ENCODE measurements around the gene RANBP17. TPM values are rescaled to one million over a fixed set of nuclear protein-coding genes. Genes with fewer than 3 reads are reported as not detected.
"Not testable (repeated sequence)": the region's sequence is repeated elsewhere in the genome, so short reads cannot be mapped to it uniquely, and the experiment has no call there.

RANBP17 gene
- total RNA-seq, 1 experiment from 2014 or later = 28.9 TPM

DNA sequence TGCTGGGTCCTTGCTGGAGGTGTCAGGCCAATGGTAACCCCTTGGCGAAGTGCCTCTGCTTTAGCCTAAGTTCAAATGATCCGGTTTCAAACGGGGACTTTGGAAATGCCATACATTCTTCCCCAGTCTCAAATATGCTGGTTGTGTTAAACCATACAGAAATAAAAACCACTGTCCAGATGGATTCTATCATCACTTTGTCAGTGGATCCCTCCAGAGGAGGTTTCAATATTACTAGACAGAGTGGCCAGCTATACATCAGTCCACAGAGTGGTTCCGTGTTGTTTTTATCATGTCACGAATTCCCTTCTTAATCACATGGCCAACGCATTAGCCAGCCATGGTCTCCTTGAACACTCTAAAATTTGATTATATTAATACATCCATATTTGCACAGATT is 7.3 kb upstream of the RANBP17 start:
- no peaks in the 10 kb centered on the region for H3K4me1 ChIP-seq
- no peaks in the 10 kb centered on the region; the same call in 1 of the 2 replicates for H3K27me3 ChIP-seq
- H3K9me3 ChIP-seq (replicated peaks) = peaks cover 3% of the 10 kb centered on the region; the same call in 1 of the 2 replicates
- H3K4me3 ChIP-seq = no peak overlapping the region
- no peak for DNase-seq
- H3K36me3 ChIP-seq = no peaks in the 10 kb centered on the region
- H3K27ac ChIP-seq = no peak overlapping the region

GRCh38 chr5:170857066-170857465 is 4.8 kb upstream of the RANBP17 start:
- H3K4me3 ChIP-seq = no peak overlapping the region
- no peak overlapping the region for H3K27ac ChIP-seq
- no peak for DNase-seq
- H3K36me3 ChIP-seq = no peaks in the 10 kb centered on the region
- H3K9me3 ChIP-seq (replicated peaks) = peaks cover 13% of the 10 kb centered on the region
- H3K27me3 ChIP-seq = no peaks in the 10 kb centered on the region; the same call in 1 of the 2 replicates
- H3K4me1 ChIP-seq = no peaks in the 10 kb centered on the region

DNA sequence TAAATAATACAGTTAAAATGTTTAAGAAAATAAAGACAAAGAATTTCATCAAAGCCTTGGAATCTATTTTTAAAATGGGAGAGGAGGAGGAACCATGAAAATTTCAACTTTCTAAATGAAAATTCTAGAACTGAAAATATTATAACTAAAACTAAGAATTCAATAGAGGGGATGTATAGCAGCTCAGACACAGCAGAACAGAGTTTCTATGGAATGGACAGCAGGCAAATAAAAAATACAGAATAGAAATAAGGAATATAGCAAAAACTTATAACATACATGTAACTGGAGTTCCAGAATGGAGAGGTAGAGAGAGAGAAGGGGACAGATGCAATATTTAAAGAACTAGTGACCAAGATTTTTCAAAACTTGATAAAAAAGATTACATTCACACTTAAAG is 1.4 kb upstream of the RANBP17 start:
- peaks cover 13% of the 10 kb centered on the region for H3K9me3 ChIP-seq (replicated peaks)
- DNase-seq = no peak
- H3K4me1 ChIP-seq = no peaks in the 10 kb centered on the region
- H3K27me3 ChIP-seq = no peaks in the 10 kb centered on the region
- no peak overlapping the region for H3K4me3 ChIP-seq
- H3K36me3 ChIP-seq = no peaks in the 10 kb centered on the region
- H3K27ac ChIP-seq = no peak overlapping the region

DNA sequence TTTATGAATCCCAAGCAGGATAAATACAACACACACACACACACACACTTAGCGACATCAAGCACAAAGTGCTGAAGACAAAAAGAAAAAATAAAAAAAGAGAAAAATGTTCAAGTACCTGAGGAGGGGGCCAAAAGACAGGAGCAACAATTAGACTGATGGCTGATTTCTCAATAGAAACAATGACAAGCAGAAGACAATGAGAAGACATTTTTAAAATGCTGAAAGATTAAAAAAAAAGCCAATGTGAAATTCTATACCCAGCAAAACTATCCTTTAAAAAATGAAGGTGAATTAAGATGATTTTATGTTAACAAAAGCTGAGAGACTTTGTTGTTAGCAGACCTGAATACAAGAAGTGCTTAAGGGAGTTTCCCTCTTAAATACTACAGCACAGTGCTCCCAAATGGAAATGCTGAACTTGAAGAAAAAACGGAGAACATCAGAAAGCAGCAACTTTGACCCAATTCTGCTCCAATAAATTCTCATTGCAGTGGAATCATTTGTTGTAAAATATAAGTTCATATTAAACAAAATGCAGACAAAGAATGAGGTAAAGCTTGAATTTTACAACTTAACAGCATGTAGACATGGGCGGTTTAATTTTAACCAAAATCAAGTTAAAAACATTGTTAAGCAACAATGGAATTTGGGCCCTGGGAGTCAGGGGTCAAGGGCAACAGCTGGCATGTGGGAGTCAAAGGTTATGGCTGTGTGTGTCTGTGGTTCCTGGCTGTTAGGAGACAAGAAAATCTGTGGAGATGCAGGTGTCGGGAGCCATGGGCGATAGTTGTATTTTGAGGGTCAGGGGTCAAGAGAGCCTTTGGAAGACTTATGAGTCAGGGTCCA is 776 bp upstream of the RANBP17 start:
- H3K4me3 ChIP-seq = peak overlapping the region; percentile 96
- no peaks in the 10 kb centered on the region for H3K36me3 ChIP-seq
- DNase-seq = no peak
- H3K9me3 ChIP-seq (replicated peaks) = peaks cover 13% of the 10 kb centered on the region
- H3K4me1 ChIP-seq = no peaks in the 10 kb centered on the region
- no peaks in the 10 kb centered on the region for H3K27me3 ChIP-seq
- H3K27ac ChIP-seq = no peak overlapping the region

GRCh38 chr5:170861667-170861916 is 226 bp upstream of the RANBP17 start:
- no peak overlapping the region for H3K27ac ChIP-seq
- no peaks in the 10 kb centered on the region for H3K4me1 ChIP-seq
- H3K9me3 ChIP-seq (replicated peaks) = peaks cover 13% of the 10 kb centered on the region
- no peak for DNase-seq
- H3K36me3 ChIP-seq = no peaks in the 10 kb centered on the region
- H3K4me3 ChIP-seq = peak overlapping the region; percentile 96
- no peaks in the 10 kb centered on the region for H3K27me3 ChIP-seq

DNA sequence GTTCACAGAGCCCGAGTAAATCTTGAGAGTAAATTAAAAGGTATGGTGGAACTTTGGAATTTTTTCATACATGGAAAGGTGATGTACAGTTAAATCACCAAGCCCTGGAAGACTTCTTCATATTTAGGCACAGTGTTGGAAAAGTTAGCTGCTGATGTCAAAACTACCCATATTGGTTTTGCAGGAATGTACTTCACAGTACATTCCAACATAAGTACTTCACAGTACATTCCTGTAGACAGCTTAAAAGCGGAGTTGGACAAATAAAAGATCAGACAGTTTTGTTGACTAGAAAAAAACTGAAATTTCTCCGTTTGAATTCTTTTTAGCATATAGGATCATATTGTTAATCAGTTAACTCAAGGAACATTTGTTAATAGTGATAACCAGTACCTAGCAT is 1.8 kb downstream of the RANBP17 start:
- H3K27ac ChIP-seq = no peak overlapping the region
- no peaks in the 10 kb centered on the region; the same call in 1 of the 2 replicates for H3K36me3 ChIP-seq
- H3K4me1 ChIP-seq = no peaks in the 10 kb centered on the region
- DNase-seq = no peak
- H3K4me3 ChIP-seq = no peak overlapping the region
- H3K27me3 ChIP-seq = no peaks in the 10 kb centered on the region
- H3K9me3 ChIP-seq (replicated peaks) = peaks cover 10% of the 10 kb centered on the region

GRCh38 chr5:170865622-170866021 is 3.8 kb downstream of the RANBP17 start:
- H3K4me1 ChIP-seq = no peaks in the 10 kb centered on the region
- H3K4me3 ChIP-seq = no peak overlapping the region
- peaks cover 14% of the 10 kb centered on the region for H3K9me3 ChIP-seq (replicated peaks)
- no peaks in the 10 kb centered on the region for H3K27me3 ChIP-seq
- no peak overlapping the region for H3K27ac ChIP-seq
- DNase-seq = no peak
- peaks cover 6% of the 10 kb centered on the region for H3K36me3 ChIP-seq

- no peak for DNase-seq
- H3K27ac ChIP-seq = no peak overlapping the region
- no peaks in the 10 kb centered on the region for H3K27me3 ChIP-seq
- peaks cover 9% of the 10 kb centered on the region for H3K36me3 ChIP-seq
- no peaks in the 10 kb centered on the region for H3K4me1 ChIP-seq
- H3K4me3 ChIP-seq = no peak overlapping the region
- peaks cover 9% of the 10 kb centered on the region for H3K9me3 ChIP-seq (replicated peaks)
Measured at GRCh38 chr5:170867825-170868224, 6.0 kb downstream of the RANBP17 start.

DNA sequence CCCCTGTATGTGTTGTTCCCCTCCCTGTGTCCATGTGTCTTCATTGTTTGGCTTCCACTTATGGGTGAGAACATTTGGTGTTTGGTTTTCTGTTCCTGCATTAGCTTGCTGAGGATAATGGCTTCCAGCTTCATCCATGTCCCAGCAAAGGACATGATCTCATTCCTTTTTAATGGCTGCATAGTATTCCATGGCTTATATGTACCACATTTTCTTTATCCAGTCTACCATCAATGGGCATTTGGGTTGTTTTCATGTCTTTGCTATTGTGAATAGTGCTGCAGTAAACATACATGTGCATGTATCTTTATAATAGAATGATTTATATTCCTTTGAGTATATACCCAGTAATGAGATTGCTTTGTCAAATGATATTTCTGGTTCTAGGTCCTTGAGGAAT is 8.6 kb downstream of the RANBP17 start:
- not testable (repeated sequence) for DNase-seq, H3K36me3 ChIP-seq, H3K27ac ChIP-seq, H3K4me1 ChIP-seq, H3K27me3 ChIP-seq, H3K4me3 ChIP-seq
- H3K9me3 ChIP-seq (replicated peaks) = peaks cover 10% of the 10 kb centered on the region

GRCh38 chr5:170874017-170874416 is 12.2 kb downstream of the RANBP17 start:
- no peaks in the 10 kb centered on the region for H3K4me1 ChIP-seq
- H3K4me3 ChIP-seq = no peak overlapping the region
- no peak for DNase-seq
- peaks cover 15% of the 10 kb centered on the region for H3K9me3 ChIP-seq (replicated peaks)
- H3K36me3 ChIP-seq = peaks cover 13% of the 10 kb centered on the region
- H3K27ac ChIP-seq = no peak overlapping the region
- no peaks in the 10 kb centered on the region for H3K27me3 ChIP-seq

DNA sequence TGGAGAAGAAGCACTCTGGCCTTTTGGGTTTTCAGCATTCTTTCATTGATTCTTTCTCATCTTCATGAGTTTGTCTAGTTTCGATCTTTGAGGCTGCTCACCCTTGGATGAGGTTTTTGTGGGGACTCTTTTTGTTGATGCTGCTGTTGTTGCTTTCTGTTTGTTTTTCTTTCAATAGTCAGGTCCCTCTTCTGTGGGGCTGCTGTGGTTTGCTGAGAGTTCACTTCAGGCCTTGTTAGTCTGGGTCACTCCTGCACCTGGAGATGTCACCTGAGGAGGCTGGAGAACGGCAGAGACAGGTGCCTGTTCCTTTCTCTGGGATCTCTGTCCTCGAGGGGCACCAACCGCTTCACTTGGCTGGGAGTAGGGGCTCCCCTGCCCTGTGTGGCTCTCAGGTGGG is 14.0 kb downstream of the RANBP17 start:
- no peaks in the 10 kb centered on the region for H3K27me3 ChIP-seq
- H3K4me3 ChIP-seq = no peak overlapping the region
- no peaks in the 10 kb centered on the region for H3K4me1 ChIP-seq
- H3K36me3 ChIP-seq = peaks cover 5% of the 10 kb centered on the region; the same call in 1 of the 2 replicates
- no peak for DNase-seq
- no peak overlapping the region for H3K27ac ChIP-seq
- peaks cover 8% of the 10 kb centered on the region for H3K9me3 ChIP-seq (replicated peaks)

- Histone ChIP-seq H3K27me3 (no peaks in the 10 kb centered on the region), H3K36me3 (peaks cover 8% of the 10 kb centered on the region), H3K27ac (no peak overlapping the region), H3K4me3 (no peak overlapping the region), H3K9me3 (replicated peaks) (peaks cover 7% of the 10 kb centered on the region; the same call in 1 of the 2 replicates), H3K4me1 (no peaks in the 10 kb centered on the region)
- DNase-seq = no peak
Measured at GRCh38 chr5:170880084-170880483, 18.3 kb downstream of the RANBP17 start.

DNA sequence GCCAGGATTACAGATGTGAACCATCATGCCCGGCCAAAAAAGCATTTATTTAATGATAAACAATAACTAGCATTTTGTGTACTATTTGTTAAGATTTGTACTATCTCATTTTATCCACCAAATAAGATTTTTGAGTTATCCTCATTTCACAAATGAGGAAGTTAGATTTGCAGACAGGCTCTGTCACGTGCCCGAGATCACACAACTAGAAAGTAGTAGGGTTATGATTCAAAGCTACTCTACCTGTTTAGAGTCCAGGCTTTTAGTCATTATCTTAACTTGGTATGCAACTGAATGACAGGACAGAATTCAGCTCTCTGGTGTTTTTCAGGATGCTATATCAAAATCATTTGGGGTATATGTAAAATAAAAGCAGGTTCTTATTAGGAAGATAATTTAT is 20.5 kb downstream of the RANBP17 start:
- H3K36me3 ChIP-seq = peaks cover 17% of the 10 kb centered on the region
- H3K4me3 ChIP-seq = no peak overlapping the region
- DNase-seq = no peak
- no peak overlapping the region for H3K27ac ChIP-seq
- H3K27me3 ChIP-seq = no peaks in the 10 kb centered on the region
- H3K9me3 ChIP-seq (replicated peaks) = 0 out of 2 replicates have a peak, but pooled peaks cover 2% of the 10 kb centered on the region
- H3K4me1 ChIP-seq = no peaks in the 10 kb centered on the region

GRCh38 chr5:170885256-170885655 is 23.4 kb downstream of the RANBP17 start:
- no peaks in the 10 kb centered on the region for H3K9me3 ChIP-seq (replicated peaks)
- no peaks in the 10 kb centered on the region for H3K4me1 ChIP-seq
- no peaks in the 10 kb centered on the region for H3K27me3 ChIP-seq
- H3K4me3 ChIP-seq = no peak overlapping the region
- no peak overlapping the region for H3K27ac ChIP-seq
- H3K36me3 ChIP-seq = peaks cover 14% of the 10 kb centered on the region
- DNase-seq = no peak

DNA sequence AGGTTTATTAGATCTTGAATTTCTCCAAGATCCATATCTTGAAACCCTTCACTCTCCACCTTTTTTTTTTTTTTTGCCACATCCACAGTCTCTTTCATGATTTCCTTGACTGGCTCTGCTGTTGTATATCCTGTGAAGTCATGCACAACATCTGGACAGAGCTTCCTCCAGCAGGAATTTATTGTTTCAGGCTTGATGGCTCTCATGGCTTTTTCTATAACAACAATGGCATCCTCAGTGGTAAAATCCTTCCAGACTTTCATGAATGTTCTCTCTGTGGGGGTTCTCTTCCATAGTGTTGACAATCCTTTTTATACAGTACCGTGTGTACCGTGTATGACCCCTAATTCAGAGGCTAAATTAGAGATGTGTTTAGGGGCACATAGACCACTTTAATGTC is 24.0 kb downstream of the RANBP17 start:
- no peaks in the 10 kb centered on the region for H3K4me1 ChIP-seq
- H3K4me3 ChIP-seq = no peak overlapping the region
- no peak for DNase-seq
- no peaks in the 10 kb centered on the region for H3K27me3 ChIP-seq
- no peaks in the 10 kb centered on the region for H3K9me3 ChIP-seq (replicated peaks)
- peaks cover 14% of the 10 kb centered on the region for H3K36me3 ChIP-seq
- no peak overlapping the region for H3K27ac ChIP-seq

Measured in SJCRH30 (cell line).